HG02571 (cell line): ENCODE data around the gene NPRL2.

ENCODE experiments used
- ATAC-seq: cut with Tn5 transposase; IDR thresholded peaks from one replicate; pipeline ENCODE4 v1.9.1; 2021; ENCODE audit warnings: mild to moderate bottlenecking, moderate library complexity; ENCODE audit not compliant: unreplicated experiment

The NPRL2 gene

DNA sequence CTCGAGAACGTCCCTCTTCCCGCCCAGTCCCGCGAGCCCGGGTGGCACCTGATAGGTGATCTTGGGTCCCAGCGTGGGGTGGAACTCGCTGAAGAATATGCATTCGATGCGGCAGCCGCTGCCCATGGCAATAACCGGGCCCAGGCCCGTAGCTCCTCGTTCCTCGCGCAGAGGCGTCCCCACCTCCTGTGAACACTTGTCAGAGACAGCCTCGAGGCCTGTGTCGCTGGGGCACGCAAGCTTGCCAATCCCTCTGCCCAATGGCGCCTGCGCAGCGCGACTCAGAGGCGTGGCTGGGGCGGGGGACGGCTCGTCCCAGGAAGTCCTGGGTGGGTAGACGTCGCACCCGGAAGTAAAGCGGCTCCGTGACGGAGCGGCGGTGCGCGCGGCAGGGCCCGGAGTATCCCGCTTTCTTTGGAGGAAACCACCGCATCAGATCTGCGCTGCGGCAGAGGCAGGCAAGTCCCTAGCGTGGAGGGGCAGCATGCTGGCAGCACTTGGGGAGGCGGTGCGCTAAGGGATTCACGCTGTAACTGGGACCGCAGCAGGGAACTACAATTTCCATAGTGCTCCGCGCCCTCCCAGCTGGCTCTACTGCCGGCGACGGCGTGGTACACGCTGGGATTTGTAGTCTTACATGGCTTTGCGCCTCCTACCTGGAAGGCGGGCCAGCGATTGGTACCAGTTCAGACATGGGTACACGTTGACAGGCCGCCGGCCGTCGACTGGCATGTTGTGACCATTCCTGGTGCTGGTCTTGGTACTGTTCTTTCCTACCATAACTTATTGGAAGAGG, at the start of gene NPRL2, which contains the start of gene CYB561D2:
TSS of gene NPRL2 (minus strand) at position 249 of the 796 bp plus-strand sequence. CDS start at position 126, 123 bp downstream.
TSS of gene CYB561D2 (plus strand) at position 336 of the 796 bp plus-strand sequence. CDS start 572 bp downstream, outside the sequence.
- peak; percentile 87 for ATAC-seq

DNA sequence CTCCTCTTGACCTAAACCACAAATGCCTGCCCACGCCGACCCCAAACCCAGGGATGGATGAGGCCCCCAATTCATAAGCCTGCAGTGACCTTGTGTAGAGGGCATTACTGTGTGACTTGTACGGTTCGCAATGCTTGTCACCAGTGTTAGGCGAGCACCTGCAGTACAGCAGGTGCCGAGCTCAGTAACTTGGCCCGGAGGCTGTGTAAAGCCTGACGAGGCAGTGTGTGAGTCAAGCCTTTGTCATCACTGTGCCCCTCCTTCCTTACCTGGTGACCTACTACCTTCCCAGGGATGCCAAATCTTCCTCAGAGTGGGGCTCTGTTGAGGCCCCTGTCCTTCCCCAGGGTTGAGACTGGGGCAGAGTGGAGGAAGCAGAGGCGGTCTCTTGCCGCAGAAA, 45.9 kb upstream of the NPRL2 start:
- no peak for ATAC-seq

DNA sequence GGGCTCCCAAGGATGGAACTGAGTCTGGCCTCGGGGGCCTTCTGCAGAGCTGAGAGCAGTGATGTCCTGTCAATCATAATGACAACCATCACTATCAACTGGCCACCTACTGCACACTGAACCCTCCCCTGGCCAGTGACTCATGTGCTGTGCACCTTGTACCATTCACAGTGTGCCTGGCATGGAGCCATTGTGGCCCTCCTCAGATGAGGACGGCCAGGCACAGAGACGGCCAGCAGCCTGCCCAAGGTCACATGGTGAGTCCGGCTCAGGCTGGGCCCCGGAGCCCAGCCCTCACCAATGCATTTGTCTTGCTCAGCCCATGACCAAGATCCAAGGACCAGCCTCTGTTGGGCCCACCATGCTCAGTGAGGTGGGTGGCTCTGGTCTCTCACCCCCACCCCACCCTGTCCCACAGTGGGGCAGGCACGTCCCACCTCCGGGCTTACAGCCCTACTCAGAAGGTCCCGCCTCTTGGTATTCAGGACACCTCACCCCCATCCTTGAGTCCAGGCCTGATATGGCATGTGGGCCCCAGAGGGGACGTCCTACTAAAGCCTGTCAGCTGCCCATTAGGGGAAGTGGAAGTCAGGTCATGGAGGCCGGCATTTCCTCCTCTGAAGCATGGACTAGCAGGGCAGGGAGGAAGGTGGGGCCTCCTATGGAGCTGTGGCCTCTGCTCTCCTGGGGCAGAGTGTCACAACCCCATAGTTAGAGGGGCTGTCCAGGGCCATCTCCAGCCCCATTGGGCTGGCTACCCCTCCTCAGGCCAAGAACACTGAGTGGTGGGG, 44.7 kb upstream of the NPRL2 start:
- no peak for ATAC-seq

DNA sequence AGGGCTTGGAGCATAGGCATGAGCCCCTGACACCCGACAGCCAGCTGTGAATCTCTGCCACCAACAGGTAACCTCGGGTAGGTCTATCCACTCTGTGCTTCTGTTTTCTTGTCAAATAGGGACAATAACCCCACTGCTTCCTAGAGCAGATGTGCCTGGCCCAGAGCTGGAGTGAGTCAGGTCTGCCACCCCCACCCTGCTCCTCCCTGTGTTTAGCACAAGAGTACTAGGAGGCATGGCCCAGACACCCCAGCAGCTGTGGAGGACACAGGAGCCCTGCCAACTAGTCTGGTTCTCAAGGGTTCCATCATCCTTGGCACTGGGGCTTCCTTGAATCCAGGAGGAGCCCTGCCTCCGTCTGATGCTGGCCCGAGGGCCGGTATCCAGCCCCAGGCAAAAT, 42.5 kb upstream of the NPRL2 start:
- ATAC-seq, result no peak

DNA sequence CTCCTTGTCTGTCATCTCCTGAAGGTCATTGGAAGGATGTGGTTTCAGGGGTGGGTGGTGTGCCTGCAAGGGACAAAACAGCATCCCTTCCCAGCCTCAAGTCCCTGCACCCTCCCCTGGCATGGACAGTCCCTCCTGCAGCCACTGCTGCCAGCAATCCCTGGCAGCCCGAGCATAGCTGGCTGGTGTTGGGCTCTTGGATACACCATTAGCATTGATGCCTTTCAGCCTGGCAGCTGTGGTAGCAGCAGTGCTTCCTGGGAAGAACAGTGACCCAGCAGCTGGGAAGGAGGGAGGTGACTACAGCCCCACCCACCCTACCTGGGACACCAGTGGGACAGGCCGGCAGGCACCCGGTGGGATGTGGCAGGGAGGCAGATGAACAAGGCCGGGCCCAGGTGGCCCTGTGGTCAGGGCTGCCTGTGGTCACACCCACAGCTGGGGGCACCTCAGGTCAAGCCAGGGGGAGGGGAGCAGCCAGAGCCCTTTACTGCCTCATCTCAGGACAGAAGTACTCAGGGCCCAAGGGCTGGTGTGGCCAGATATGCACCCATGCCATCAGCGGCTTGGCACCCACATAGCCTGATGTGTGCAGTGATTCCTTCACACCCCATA, 41.6 kb upstream of the NPRL2 start:
- ATAC-seq, result no peak

DNA sequence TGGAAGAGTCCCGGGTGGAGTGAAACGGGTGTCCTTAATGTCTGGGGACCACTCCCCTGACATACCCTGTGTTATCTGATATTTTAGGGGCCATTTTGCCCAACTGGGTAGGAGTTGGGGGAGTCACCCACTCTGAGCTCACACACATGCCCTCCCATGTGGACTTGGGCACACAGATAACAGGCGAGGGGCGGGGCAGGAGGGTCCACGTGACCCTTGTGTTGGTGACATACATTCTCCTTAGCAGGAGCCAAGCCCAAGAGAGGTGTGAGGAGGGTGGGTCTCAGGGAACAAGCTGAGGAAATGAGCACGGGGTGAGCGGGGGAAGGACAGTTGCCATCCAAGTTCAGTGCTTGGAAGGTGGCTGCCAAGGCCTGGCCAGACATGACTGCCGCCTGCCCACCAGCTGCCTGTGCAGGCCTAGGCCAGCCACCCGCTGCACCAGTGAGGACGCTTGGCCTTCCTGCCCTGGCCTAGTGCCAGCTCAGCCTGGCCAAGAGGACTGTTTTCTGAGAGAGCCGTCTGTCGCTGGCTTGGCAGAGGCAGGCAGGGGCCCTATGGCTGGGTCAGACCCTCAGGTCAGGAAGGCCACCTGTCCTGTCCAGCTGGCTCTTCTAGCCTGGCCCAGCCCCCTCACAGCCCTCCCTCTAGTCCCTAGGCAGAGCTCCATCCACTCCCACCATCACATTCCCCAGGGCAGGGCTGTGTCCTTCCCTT, 40.1 kb upstream of the NPRL2 start:
- ATAC-seq, result no peak

DNA sequence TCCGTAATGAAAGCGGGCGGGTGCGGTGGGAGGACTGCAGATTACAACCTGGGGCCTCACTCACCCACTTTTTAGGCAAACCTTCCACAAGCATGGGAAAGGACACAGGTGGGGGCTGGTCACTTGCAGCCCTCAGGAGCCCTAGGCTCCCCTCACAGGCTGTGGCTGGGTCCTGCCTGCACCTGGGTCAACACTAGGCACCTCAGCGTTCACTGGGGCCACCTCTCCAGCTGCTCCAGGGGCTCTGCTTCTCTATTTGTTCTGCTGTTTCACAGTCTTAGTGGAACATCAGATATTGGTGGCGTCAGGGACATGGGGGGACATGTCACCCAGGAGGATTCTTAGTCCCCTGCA, 38.8 kb upstream of the NPRL2 start:
- ATAC-seq, result no peak

DNA sequence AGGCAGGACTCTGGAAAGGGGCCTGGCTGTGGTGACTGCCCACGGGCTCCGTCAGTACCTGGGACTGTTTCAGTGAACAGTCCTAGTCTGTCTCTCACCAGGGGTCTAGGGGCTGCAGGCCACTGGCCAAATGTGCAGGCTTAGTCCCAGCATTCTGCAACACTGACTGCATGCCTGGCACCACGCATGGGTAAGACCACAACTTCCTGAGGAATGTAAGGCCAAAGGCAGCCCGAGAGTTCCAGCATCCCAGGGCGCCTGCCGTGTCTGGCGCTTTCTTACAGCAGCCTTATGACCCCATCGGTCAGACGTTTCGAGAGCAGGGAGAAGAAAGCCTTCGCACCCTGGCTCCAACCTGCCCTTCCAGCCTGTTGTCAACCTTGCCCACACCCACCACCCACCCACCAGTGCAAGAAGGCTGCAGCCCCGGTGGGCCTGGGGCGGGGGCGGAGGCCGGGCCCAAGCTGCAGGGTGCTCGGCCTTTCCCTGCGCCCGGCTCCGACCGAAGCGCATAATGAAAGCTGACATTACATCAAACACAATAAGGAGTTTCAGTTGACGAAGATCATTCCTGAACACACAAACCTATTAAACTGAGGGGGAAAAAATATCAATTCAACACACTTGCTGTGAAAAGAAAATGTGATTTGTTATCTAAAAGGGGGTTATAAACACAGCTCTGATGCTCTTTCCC, 38.3 kb upstream of the NPRL2 start:
- ATAC-seq, result no peak

DNA sequence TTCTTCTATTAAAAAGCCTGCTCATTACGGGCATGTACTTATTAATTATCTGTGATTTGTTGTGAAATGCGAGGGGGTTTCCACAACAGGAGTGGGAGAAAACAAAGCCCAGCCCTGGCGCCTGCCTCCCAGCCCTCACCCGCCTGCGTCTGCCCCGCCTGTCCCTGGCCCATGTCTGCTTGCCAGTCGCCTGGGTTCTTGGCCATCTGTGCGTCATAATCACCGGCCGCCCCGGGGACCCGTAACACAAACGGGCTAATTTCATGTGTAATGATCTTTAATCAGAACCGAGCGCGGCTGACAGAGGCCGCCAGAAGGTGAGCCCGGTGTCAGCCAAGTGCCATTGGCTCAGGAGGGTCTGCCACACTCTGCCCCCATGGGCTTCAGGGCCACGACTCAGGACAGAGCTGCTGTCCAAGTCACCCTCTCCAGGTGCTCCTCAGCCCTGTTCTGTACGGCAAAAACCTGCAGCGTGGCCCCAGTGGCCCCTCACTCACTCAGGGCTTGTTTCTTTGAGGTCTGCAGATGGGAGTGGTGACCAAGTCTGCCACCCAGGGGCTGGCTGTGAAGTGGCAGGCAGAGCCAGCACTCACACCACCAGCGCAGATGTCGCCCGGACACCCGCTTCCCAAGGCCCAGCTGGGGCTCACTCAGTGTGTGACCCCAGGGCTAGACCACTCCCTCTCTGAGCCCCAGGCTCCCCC, 37.6 kb upstream of the NPRL2 start:
- ATAC-seq, result no peak

DNA sequence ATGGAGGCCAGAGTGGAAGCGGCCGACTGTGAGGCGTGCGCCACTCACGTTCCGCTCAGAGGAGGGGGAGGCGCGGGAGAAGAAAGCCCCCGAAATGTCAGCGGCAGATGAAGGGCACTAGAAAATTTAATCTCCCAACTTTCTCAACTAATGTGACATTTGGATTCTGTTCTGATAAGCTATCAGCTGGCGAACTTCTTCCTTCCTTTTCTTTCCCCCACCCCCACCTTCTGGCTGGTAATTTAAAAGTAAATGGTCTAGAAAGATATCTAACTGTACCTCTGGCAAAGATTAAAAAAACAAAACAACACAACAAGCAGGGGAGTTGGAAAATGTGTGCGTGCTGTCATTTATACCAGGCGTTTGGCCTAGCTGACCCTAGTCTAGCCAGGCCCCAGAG, 35.2 kb upstream of the NPRL2 start:
- ATAC-seq, result no peak

DNA sequence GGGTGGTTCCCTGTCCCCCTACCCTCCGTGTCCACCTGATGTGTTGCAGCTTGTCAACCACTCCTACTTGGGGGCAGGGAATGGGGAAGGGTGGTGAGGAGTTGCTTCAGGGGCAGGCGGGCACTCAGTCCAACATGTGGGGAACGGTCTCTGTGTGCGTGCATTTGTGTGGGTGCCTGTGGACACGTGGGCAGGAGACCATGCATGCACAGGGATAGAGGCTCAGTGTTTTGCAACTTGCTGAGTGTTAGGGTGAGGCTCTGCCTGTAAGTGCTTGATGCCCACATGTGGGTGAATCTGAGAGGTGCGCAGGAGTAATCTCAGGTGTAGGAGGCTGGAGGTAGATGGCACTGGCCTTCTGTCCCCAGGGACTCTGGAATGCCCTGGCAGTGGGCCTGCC, 33.2 kb upstream of the NPRL2 start:
- ATAC-seq, result no peak

DNA sequence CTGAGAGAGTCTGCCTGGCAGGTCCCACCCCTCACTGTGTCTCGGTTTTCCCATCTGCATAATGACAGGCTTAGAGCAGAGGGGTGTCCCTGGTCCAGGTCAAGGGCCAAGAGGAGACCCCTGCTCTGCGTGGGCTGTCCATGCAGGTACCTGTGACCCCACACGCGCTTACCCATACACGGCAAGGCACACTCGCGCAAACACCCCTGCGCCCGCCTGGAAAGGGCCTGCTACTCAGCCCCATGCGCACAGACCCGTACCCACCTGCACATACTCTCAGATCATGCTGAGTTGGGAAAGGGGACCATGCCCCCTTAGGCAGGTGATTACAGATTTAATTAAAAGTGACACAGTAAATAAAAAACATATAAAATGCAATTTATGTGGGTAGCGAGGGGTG, 32.1 kb upstream of the NPRL2 start:
- no peak for ATAC-seq

DNA sequence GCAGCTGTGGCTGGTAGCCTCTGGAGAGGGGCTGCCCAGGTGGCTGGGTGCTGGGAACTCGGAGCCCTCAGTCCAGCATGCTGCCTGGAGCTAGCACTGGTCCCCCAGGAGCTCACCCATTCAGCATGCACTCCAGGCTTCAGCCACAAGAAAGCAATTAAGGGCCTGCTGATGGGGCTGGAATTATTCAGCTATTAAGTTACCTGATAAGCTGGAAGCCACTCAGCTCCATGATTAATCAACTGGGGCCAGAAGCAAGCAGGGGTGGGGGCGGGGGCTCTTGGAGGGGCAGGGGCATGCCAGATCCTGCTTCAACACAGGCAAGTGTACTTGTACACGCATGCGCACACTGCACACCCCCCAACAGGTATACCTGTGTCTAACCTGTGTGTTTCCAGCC, 30.8 kb upstream of the NPRL2 start:
- no peak for ATAC-seq

DNA sequence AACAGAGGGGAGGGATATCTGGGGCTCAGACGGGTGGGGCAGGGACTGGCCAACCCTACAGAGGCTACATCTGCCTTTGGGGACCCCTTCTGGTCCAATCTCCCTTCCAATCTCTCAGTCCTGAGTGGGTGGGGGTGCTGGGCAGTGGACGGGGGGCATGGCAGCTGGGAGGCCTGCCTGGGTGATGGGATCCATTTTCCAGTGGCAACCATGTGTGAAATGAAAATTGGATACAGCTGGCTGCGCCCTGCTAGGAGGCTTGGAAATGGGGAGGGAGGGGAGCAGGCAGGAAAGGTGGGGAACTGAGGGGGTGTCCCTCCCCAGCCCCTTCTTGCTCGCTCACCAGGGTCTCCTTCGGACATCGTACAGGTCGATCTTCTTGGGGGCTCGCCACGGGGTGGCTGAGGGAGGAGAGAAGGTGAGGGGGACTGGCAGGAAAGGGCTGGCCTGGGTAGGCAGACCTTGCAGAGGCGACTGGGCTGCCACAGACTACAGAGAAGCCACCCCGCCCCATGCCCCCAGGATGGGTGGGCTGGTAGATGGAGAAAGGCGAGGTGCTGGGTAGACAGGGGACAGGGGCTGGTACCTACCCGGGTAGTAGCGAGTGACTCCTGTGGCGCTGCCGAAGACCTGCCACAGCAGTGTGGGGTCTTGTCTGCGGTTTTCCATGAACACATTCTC, 30.0 kb upstream of the NPRL2 start:
- ATAC-seq, result no peak

DNA sequence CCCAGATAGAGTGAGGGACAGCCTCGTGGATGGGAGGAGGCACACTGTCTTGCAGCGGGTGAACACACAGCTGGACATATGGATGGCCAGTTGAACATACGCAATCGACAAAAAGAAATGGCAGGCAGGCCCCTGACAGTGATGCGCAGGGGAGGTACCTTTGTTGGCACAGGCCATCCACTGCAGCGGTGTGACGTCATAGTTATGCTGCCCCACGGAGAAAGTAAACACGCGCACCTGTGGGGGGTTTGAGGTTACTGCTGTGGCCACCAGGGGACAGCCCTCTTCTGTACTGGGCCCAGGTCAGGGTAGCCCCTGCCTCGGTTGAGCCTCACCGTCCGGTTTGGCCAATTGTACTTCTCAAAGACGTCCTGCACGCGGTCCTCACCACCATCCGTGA, 28.2 kb upstream of the NPRL2 start:
- ATAC-seq, result no peak

DNA sequence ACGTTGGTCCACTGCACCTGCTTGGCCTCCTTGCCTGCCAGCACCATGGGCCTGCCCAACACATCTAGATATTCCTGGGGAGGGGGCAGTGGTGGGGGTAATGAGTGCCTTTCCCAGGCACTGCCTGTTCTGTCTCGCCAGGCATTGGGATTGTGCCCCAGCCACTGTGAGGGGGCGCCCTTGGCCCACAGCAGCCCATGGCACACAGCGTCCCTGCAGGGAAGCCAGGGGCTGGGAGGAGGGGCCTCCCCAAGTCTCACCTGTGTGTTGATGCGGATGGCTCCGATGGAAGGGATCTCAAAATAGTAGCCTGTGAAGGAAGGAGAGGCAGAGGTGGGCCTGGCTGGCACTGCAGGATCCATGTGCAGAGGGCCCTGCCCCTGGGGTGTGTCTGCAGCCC, 27.4 kb upstream of the NPRL2 start:
- no peak for ATAC-seq

DNA sequence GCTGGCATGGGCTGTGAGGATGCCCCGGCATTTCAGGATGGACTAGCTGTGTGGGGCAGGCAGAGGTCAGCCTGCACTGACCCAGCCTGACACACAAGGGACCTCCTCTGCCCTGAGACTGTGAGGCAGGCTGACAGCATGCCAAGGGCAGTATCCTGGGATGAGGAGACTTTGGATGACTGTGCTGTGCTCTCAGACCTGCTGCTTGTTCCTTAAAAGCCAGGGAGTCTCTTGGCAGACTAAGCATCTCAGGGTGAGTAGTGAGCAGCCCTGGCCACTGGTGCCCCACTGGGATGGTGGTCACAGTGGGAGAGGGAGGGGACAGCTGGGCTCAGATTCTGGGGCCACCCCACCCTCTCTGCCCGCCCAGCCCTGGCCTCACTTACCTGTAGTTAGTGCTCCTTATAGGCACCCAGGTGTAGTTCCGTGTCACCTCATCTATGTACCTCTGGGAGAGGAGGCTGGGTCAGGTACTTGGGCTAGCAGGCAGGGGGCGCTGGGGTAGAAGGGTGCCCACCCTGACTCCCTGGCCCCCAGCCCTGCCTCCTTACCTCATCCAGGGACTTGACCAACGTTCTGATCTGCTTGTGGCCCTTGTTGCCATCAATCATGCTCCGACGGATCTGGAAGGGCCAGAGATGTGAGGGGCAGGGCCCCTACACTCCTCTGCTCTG, 24.8 kb upstream of the NPRL2 start:
- ATAC-seq, result no peak

DNA sequence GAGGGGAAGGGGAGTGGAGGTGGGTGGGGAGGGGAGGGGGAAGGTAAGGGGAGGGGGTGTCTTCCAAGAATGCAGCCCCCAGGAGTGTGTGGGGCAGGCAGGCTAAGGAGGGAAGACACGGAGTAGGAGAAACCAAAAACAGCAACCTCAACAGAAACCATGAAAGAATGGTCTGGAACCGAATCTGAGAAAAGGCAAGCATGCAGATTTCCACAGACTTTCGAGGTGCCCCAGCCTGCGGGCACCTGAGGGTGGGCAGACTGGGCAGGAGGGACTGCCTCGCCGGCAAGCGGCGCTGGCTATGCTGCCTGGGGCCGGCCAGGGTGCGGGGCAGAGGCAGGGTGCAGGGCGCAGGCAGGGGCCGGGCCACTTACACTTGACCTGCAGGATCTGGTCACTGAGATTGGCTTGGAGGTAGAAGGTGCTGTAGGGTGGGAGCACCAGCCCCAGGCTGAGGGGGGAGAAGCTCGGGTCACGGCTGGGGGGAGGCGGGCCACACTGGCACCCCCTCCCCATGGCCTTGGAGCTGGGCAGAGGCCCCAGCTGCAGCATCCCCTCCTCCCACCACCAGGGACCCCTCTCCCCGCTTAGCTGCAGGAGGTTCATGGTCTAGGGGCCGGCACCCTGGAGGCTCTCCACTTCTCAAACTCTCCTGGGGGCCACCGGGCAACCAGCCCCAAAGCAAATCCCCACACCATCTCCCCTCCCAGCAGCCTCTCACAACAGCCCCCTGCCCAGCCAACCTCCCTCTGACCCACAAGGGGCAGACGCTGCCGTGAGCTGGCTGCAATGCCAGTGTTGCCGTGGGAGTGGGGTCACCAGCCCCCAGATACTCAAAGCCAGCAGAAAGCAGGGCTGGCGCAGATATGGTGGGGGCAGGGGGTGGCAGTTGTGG, 24.0 kb upstream of the NPRL2 start:
- ATAC-seq, result no peak
